WI38 (cell line): ENCODE results near the gene C7orf57.

Experiments
- H3K4me3 ChIP-seq: 2 replicates; pipeline ENCODE4 v1.5.1; 2011; ENCODE audit warnings: low read depth, mild to moderate bottlenecking, control low read depth, low read length
- TF ChIP-seq, protein P1 (sequence below): IDR thresholded peaks from 2 replicates; pipeline ENCODE4 v1.5.1; 2012; ENCODE audit warnings: low read depth, mild to moderate bottlenecking, control low read depth, low read length

Gene C7orf57

DNA sequence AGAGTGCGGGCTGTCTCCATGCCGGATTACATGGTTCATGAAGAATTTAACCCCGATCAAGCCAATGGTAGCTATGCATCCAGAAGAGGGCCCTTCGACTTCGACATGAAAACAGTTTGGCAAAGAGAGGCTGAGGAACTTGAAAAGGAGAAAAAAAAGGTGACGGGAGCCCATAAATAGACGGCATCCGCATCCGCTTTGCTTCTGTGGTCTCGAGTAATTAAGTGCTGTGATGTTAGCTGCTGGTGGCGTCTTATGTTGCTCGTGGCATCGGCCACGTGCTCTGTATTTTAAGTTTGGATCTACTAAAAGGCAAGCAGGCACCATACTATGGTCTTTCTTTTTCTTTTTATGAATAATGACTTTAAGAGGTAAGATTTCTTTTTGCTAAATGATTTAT is 11.1 kb downstream of the C7orf57 start:
- TF ChIP-seq, protein P1, sequence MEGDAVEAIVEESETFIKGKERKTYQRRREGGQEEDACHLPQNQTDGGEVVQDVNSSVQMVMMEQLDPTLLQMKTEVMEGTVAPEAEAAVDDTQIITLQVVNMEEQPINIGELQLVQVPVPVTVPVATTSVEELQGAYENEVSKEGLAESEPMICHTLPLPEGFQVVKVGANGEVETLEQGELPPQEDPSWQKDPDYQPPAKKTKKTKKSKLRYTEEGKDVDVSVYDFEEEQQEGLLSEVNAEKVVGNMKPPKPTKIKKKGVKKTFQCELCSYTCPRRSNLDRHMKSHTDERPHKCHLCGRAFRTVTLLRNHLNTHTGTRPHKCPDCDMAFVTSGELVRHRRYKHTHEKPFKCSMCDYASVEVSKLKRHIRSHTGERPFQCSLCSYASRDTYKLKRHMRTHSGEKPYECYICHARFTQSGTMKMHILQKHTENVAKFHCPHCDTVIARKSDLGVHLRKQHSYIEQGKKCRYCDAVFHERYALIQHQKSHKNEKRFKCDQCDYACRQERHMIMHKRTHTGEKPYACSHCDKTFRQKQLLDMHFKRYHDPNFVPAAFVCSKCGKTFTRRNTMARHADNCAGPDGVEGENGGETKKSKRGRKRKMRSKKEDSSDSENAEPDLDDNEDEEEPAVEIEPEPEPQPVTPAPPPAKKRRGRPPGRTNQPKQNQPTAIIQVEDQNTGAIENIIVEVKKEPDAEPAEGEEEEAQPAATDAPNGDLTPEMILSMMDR = no peak
- H3K4me3 ChIP-seq = no peak overlapping the region

DNA sequence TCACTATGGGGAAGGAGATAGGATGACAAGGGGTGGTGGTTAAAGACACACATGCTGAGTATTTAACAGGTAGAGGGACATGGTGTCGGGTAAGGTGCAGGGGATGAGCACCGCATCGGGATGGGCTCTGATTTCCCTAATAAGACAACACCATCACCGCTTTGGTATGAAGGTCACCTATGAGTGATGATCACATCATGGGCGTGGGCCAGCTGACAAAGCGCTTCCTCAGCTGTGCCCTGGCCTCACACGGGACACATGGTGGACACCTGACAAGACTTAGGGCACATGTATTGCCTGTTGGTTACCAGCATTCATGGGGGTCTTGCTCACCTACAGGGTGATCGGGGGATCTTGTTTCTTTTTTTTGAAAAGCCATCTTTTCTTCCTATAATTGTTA is 12.8 kb downstream of the C7orf57 start:
- H3K4me3 ChIP-seq = no peak overlapping the region
- TF ChIP-seq, protein P1 = no peak

DNA sequence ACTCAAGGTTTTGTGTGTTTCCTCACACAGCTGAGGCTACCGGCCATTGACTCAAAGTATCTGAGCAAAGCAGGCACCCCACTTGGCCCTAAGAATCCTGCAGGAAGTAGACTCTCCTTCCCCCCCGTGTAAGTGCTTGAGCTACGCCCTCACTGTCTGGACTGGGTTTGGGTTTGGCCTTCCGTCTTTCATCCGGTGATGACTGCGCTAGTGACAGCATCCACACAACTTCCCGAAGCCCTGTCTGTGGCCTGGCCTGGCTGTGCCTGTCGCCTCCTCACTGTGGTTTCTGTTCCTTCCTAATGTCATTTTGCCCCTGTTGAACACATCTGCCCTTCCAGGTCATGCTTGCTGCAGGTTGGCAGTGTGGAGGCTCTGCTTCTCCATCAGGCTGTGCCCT is 14.5 kb downstream of the C7orf57 start:
- TF ChIP-seq, protein P1 = no peak
- H3K4me3 ChIP-seq = no peak overlapping the region

DNA sequence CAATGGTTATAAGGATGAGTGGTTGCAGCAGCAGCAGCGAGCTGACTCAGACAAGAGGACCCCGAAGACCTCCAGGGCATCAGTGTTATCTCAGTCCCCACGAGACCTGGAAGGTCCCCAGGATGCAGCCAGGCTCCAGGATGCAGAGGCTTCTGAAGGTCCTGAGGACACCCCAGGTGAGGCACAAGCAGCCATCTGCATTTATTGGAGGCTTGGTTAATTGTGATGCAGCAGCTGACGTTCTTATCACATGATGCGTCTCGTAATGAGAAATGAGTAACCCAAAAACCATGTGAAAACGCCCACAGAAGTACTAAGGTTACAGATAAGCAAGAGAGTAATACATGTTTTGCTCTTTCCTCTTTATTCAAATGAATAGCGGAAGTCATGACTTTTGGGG is 17.4 kb downstream of the C7orf57 start:
- no peak overlapping the region for H3K4me3 ChIP-seq
- TF ChIP-seq, protein P1 = no peak

DNA sequence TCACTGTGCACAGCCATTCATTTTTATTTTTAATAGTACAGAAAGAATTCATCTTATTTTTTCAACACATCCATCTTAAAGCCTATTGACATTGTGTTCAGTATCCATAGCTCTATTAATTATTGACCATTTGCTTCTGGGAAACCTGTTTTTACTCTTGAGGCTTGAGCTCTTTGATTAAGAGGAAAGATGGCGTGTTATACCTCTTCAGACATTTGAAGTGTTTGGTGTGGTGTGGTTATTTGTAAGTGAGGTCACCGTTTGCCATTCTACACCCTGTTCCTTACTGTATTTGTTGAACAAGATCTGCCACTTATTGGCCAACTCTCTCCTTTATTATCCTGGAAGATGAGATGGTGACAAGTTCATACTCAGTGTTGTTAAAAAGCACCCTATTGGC is 18.4 kb downstream of the C7orf57 start:
- TF ChIP-seq, protein P1 = no peak
- no peak overlapping the region for H3K4me3 ChIP-seq

DNA sequence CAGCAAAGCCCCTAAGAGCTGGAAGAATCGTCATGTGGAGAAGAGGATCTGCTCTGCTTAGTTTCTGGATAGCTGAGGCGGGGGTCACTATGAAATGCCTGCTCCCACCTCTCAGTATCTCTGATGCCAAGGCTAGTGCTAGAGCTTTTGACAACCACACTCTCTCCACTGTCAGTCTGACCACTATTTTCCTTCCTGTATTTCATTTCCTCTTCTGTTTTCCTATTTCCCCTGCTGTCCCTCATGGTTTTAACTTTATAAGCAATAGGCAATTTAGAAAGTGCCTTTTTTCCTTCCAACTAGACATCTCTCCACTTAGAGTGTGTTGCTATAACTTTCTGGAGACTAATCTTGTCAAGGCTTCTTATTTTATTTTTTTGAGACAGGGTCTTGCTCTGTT is 23.6 kb downstream of the C7orf57 start:
- TF ChIP-seq, protein P1 = no peak
- no peak overlapping the region for H3K4me3 ChIP-seq

DNA sequence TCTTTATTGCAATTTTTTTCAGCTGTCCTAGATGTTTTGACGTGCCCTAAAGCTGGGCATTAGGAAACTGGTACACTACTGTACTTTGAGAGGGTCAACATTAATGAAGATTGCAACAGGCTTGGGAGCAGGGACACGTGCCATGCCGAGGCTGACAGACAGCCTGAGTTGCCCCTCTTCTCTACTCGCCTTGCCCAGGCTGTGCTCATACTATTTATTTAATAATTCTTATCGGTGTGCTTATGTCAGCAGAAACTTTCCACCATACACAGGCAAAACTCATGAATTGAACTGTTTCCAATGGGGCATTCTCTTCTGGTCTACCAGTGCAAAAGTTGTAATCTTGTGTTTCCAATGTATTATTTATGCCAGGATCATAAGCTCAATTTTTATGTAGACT is 24.4 kb downstream of the C7orf57 start:
- TF ChIP-seq, protein P1 = no peak
- no peak overlapping the region for H3K4me3 ChIP-seq
